Lung microvascular endothelial cell (primary cell): ENCODE measurements around the gene BLZF1. TPM values are rescaled to one million over a fixed set of nuclear protein-coding genes. Genes with fewer than 3 reads are reported as not detected.

ENCODE experiments used
- total RNA-seq: library from RNA; depleted of rRNA; stranded (reverse); fragments of >200 nt; gene quantifications from 2 replicates; pipeline ENCODE4 v1.2.1, GENCODE V29; 2014

BLZF1 gene
- total RNA-seq, 1 donor from 2014 or later, result 14.1 TPM

Other genes with a start within 250 kb of the BLZF1 start
- 9.5 and 12.6 TPM in 2 replicates for gene NME7, start 398 bp upstream of the BLZF1 start, total RNA-seq
- not detected in 2 replicates for gene CCDC181, start 59.3 kb downstream of the BLZF1 start, total RNA-seq
- 2.2 and 2.8 TPM in 2 replicates for gene SLC19A2, start 117.7 kb downstream of the BLZF1 start, total RNA-seq
- gene F5, start 218.3 kb downstream of the BLZF1 start, total RNA-seq, result not detected in 2 replicates